Measurements from ENCODE around the gene OSMR. TPM values are rescaled to one million over a fixed set of nuclear protein-coding genes. Genes with fewer than 3 reads are reported as not detected.

The OSMR gene
- total and polyA plus RNA-seq, 2 of the 13 experiments (the other 11 are each of a cell fraction or from before 2014, with no cell fraction given) = 21.3 to 86.5 TPM

GRCh38 chr5:38845526-38846378, at the start of gene OSMR (continued):
- TF ChIP-seq ZC3H13 (CRISPR knock-in tag; IDR thresholded peaks at IDR 0.05) (peak; percentile 57; the same call in 1 of the 2 replicates), ZNF772 (CRISPR knock-in tag; IDR thresholded peaks at IDR 0.05) (peak; percentile 50), RAD21 (CRISPR knock-in tag; IDR thresholded peaks at IDR 0.05) (no peak), ATM (IDR thresholded peaks at IDR 0.05; ENCODE audit: borderline replicate concordance) (no peak), HMG20A (CRISPR knock-in tag; IDR thresholded peaks at IDR 0.05; ENCODE audit: borderline replicate concordance) (peak; percentile 43; the same call in 1 of the 2 replicates), MXD4 (CRISPR knock-in tag; IDR thresholded peaks at IDR 0.05) (no peak), ZNF121 (CRISPR knock-in tag; IDR thresholded peaks at IDR 0.05) (no peak), ZNF383 (CRISPR knock-in tag; IDR thresholded peaks at IDR 0.05; ENCODE audit: borderline replicate concordance) (0 out of 2 replicates have a peak, but pooled peaks have one; percentile 47), SOX6 (IDR thresholded peaks at IDR 0.05) (no peak), SOX6 (CRISPR knock-in tag; IDR thresholded peaks at IDR 0.05) (peak; percentile 65; the same call in 1 of the 2 replicates), CTCF (CRISPR knock-in tag; IDR thresholded peaks at IDR 0.05) (peak; percentile 5; the same call in 1 of the 2 replicates), ZNF20 (CRISPR knock-in tag; IDR thresholded peaks at IDR 0.05) (0 out of 2 replicates have a peak, but pooled peaks have one; percentile 87), NFYC (CRISPR knock-in tag; IDR thresholded peaks at IDR 0.05) (no peak), ZNF687 (CRISPR knock-in tag; IDR thresholded peaks at IDR 0.05) (peak; percentile 83), ZNF18 (CRISPR knock-in tag; IDR thresholded peaks at IDR 0.05; ENCODE audit: insufficient replicate concordance) (peak; percentile 81), ZNF776 (CRISPR knock-in tag; IDR thresholded peaks at IDR 0.05) (peak; percentile 80; the same call in 1 of the 2 replicates), NR2F1 (CRISPR knock-in tag; IDR thresholded peaks at IDR 0.05) (peak in 1 of 2 experiments; percentile 25; a peak in 1 of 4 replicates), ZMYM3 (CRISPR knock-in tag; IDR thresholded peaks at IDR 0.05) (no peak), TBX2 (CRISPR knock-in tag; IDR thresholded peaks at IDR 0.05; ENCODE audit: borderline replicate concordance) (peak; percentile 93), ZC3H4 (CRISPR knock-in tag; IDR thresholded peaks at IDR 0.05; ENCODE audit: borderline replicate concordance) (no peak), HIVEP1 (CRISPR knock-in tag; IDR thresholded peaks at IDR 0.05) (peak; percentile 93), ZNF329 (CRISPR knock-in tag; IDR thresholded peaks at IDR 0.05; ENCODE audit: low read depth) (0 out of 2 replicates have a peak, but pooled peaks have one; percentile 41), ZNF225 (CRISPR knock-in tag; IDR thresholded peaks at IDR 0.05) (no peak)
